HuH-7.5 (cell line): ENCODE data around the gene LIN7C.
"Not testable (repeated sequence)": the region's sequence is repeated elsewhere in the genome, so short reads cannot be mapped to it uniquely, and the experiment has no call there.

Experiments
- DNase-seq: peaks from one replicate; pipeline ENCODE4 v3.0.0; 2011; ENCODE audit warnings: low spot score

The LIN7C gene

GRCh38 chr11:27470166-27470565 lies 36.4 kb downstream of the LIN7C start:
- no peak for DNase-seq

- no peak for DNase-seq
These were observed 37.4 kb downstream of the LIN7C start for GRCh38 chr11:27468995-27469695.

GRCh38 chr11:27468209-27468994 lies 38.2 kb downstream of the LIN7C start:
- DNase-seq: no peak

- no peak for DNase-seq
These were observed 39.2 kb downstream of the LIN7C start for GRCh38 chr11:27467181-27467913.

- no peak for DNase-seq
These were observed 40.2 kb downstream of the LIN7C start for GRCh38 chr11:27466363-27466762.

- DNase-seq: no peak
These were observed 40.9 kb downstream of the LIN7C start for GRCh38 chr11:27465629-27466028.

GRCh38 chr11:27464909-27465308 lies 41.7 kb downstream of the LIN7C start:
- DNase-seq: no peak

- DNase-seq: no peak
These were observed 42.3 kb downstream of the LIN7C start for GRCh38 chr11:27464289-27464696.

- no peak for DNase-seq
These were observed 44.0 kb downstream of the LIN7C start for GRCh38 chr11:27462543-27462942.

- DNase-seq: no peak
These were observed 46.2 kb downstream of the LIN7C start for GRCh38 chr11:27460158-27460978.

GRCh38 chr11:27459191-27459590 lies 47.4 kb downstream of the LIN7C start:
- DNase-seq: no peak

- no peak for DNase-seq
These were observed 48.4 kb downstream of the LIN7C start for GRCh38 chr11:27458182-27458581.

- DNase-seq: no peak
These were observed 49.7 kb downstream of the LIN7C start for GRCh38 chr11:27456795-27457329.

- no peak for DNase-seq
These were observed 50.3 kb downstream of the LIN7C start for GRCh38 chr11:27456140-27456794.

- DNase-seq: no peak
These were observed 50.9 kb downstream of the LIN7C start for GRCh38 chr11:27455667-27456066.

GRCh38 chr11:27453701-27454100 lies 52.9 kb downstream of the LIN7C start:
- DNase-seq: no peak

GRCh38 chr11:27452147-27452546 lies 54.4 kb downstream of the LIN7C start:
- DNase-seq: no peak

- DNase-seq: no peak
These were observed 55.2 kb downstream of the LIN7C start for GRCh38 chr11:27451244-27451965.

- DNase-seq: not testable (repeated sequence)
These were observed 58.4 kb downstream of the LIN7C start for GRCh38 chr11:27448184-27448540.
